ENCODE results near the gene CACNA1S. TPM values are rescaled to one million over a fixed set of nuclear protein-coding genes. Genes with fewer than 3 reads are reported as not detected.

CACNA1S gene
- total and polyA plus RNA-seq, 2 of the 4 experiments (the other 2 are of a cell fraction) = not detected

DNA sequence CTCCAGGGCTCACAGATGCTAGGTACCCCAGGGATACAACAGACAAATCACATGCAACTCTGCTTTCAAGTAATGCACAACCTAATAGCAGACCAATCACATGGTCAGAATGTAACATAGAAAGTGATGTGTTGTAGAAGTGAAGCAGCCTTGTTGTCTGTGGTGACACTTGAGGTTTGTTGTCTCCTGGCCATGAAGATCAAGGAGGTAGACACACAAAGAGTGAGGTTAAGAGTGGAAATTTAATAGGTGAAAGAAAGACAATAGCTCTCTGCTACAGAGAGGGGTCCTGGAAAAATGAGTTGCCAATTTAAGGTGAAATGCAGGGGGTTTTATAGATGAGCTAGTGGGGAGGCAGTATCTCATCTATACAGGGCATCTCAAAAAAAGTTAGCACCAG is 44.6 kb upstream of the CACNA1S start:
- BruUV-seq (replicated peaks) = no TSS peak
- Histone ChIP-seq H3K4me3 (ENCODE audit: insufficient read depth, low read depth, low read length) (no peak overlapping the region), H4K8ac (ENCODE audit: low read depth in 2 of 2, low read length in 2 of 2) (no peak overlapping the region), H2AK5ac (ENCODE audit: low read depth, low read length) (no peak overlapping the region), H3K27ac (ENCODE audit: insufficient read depth, low read length) (no peak overlapping the region), H2BK5ac (ENCODE audit: low read depth, low read length, poor library complexity, severe bottlenecking) (no peak overlapping the region), H3K9me1 (ENCODE audit: insufficient read depth, low read length) (peaks cover 9% of the 10 kb centered on the region; the same call in 1 of the 2 replicates), H3K4me1 (ENCODE audit: control insufficient read depth, insufficient read depth, low read length) (no peaks in the 10 kb centered on the region), H2BK15ac (ENCODE audit: low read depth, low read length) (no peak overlapping the region), H2AFZ (replicated peaks; ENCODE audit: low read length, poor library complexity) (no peak overlapping the region), H3K79me1 (ENCODE audit: low read depth in 1 of 2, low read length in 2 of 2) (peaks cover 15 to 19% of the 10 kb centered on the region in 2 experiments; a peak in 3 of 4 replicates), H3K23ac (ENCODE audit: low read depth, low read length) (no peak overlapping the region), H3K4me2 (ENCODE audit: low read depth, low read length) (no peak overlapping the region), H2BK120ac (ENCODE audit: low read depth, low read length) (no peak overlapping the region), H3K36me3 (ENCODE audit: control insufficient read depth, insufficient read depth, low read length) (peaks cover 2% of the 10 kb centered on the region), H3K9me3 (ENCODE audit: control insufficient read depth, insufficient read depth, low read length) (no peaks in the 10 kb centered on the region), H3K9ac (ENCODE audit: low read depth, low read length) (no peak overlapping the region), H3K14ac (replicated peaks; ENCODE audit: low read depth, low read length) (no peak overlapping the region), H4K20me1 (ENCODE audit: insufficient read depth, low read length) (no peaks in the 10 kb centered on the region), H3K56ac (ENCODE audit: extremely low read depth, insufficient read depth, low read length) (no peak overlapping the region), H3K4ac (ENCODE audit: low read depth, low read length) (no peak overlapping the region), H2BK20ac (ENCODE audit: low read depth, low read length) (no peak overlapping the region), H2AK9ac (replicated peaks; ENCODE audit: low read depth, low read length, poor library complexity) (no peak overlapping the region), H3K27me3 (ENCODE audit: control insufficient read depth, insufficient read depth, low read length) (peaks cover 23% of the 10 kb centered on the region), H4K91ac (ENCODE audit: insufficient read depth, low read depth, low read length) (no peak overlapping the region), H3K18ac (ENCODE audit: low read depth, low read length) (no peak overlapping the region), H4K5ac (ENCODE audit: low read depth, low read length) (no peak overlapping the region)
- POLR2A ChIA-PET (ENCODE audit: unreplicated experiment) = no interaction called here
- TF ChIP-seq ELK1 (IDR thresholded peaks at IDR 0.05; ENCODE audit: borderline replicate concordance, low read depth, low read length) (no peak), MAFK (IDR thresholded peaks at IDR 0.05; ENCODE audit: low read depth, low read length) (no peak), USF2 (IDR thresholded peaks at IDR 0.05; ENCODE audit: low read depth, low read length) (no peak), CEBPB (IDR thresholded peaks at IDR 0.05; ENCODE audit: low read depth, low read length) (no peak), MAZ (IDR thresholded peaks at IDR 0.05; ENCODE audit: borderline replicate concordance, low read depth, low read length) (no peak), CHD1 (IDR thresholded peaks at IDR 0.05; ENCODE audit: low read depth, low read length) (no peak), NFE2L2 (IDR thresholded peaks at IDR 0.05; ENCODE audit: low read depth, low read length) (no peak), CTCF (conservative IDR thresholded peaks at IDR 0.05; ENCODE audit: low read depth, low read length) (no peak), RCOR1 (IDR thresholded peaks at IDR 0.05; ENCODE audit: insufficient replicate concordance, low read length) (no peak), MXI1 (IDR thresholded peaks at IDR 0.05; ENCODE audit: borderline replicate concordance, low read depth, low read length) (no peak)
- intact Hi-C loops (cut with micrococcal nuclease) = no loop called here
- in situ Hi-C loops (cut with MboI; ENCODE audit: low sequenced_read_pairs) = no loop called here
- DNase-seq (no peak), ATAC-seq (ENCODE audit: low read depth) (no peak)
- CTCF ChIA-PET = no interaction called here
- dilution Hi-C loops (cut with HindIII; ENCODE audit: low sequenced_read_pairs, unreplicated experiment) = no loop called here

All from IMR-90 (cell line).